KOPT-K1 (cell line): ENCODE data around the gene USP36.

Experiments
- H3K27ac ChIP-seq: fragments of 200-600 bp; sonication (generic); 2 replicates; pipeline ENCODE4 v1.5.1; 2016; ENCODE audit warnings: antibody characterized with exemption, mild to moderate bottlenecking, low read depth, low read length; ENCODE audit not compliant: poor library complexity, severe bottlenecking
- H3K36me3 ChIP-seq: fragments of 200-600 bp; sonication (generic); 2 replicates; pipeline ENCODE4 v1.5.1; 2017; ENCODE audit warnings: antibody characterized with exemption, mild to moderate bottlenecking, low read length, moderate library complexity; ENCODE audit not compliant: insufficient read depth
- H3K9me3 ChIP-seq: fragments of 200-600 bp; sonication (generic); 2 replicates; pipeline ENCODE4 v1.5.1; 2017; ENCODE audit warnings: antibody characterized with exemption, low read length, mild to moderate bottlenecking; ENCODE audit not compliant: insufficient read depth, poor library complexity, severe bottlenecking

The USP36 gene

DNA sequence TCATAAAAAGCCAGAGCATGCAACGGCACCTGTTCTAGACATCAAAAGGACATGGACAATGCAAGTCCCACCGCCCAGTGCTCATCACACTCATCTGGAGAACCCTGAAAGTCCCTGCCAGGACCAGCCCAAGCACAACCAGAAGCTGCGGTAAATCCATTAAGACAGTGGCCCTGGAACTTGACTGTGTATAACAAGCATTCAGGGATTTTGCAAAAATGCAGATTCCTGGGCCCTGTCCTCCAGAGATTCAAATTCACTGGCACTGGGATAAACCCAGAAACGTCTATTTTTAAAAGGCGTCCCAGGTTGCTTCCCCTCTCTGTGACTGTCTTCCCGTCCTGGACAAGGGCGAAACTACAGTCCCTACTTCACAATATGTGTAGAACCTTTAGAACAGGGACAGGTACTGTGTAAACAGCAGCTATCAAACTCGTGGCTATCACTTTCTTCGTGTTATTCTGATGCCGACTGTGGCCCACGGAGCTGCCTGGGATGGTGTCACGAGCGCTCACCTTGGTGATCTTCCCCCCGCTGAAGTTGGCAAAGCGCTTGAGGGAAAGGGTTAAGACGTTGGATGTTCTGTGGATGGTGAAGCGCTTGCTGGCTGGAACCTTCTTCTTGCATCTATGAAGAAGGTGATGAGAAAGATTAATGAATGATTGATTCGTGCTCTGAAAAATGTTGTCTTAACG lies 22.3 kb downstream of the USP36 start:
- Histone ChIP-seq H3K9me3 (no peaks in the 10 kb centered on the region), H3K27ac (peak overlapping the region; percentile 77), H3K36me3 (peaks cover 93% of the 10 kb centered on the region)

DNA sequence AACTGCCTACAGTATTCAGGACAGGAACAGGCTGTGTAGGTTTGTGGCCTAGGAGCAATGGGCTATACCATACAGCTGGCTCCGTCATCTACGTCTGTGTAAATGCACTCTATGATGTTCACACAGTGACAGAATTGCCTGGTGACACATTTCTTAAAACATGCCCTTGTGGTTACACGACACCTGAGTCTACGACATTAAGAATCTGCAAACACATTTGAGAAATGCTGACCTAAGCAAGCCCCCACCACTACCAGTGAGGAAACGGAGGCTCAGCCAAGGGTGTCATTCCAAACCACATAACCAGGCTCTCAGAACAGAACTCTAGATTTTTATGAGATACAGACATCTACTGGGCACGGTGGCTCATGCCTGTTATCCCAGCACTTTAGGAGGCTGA lies 23.5 kb downstream of the USP36 start:
- H3K9me3 ChIP-seq = no peaks in the 10 kb centered on the region
- peak overlapping the region; percentile 77 for H3K27ac ChIP-seq
- H3K36me3 ChIP-seq = peaks cover 94% of the 10 kb centered on the region

DNA sequence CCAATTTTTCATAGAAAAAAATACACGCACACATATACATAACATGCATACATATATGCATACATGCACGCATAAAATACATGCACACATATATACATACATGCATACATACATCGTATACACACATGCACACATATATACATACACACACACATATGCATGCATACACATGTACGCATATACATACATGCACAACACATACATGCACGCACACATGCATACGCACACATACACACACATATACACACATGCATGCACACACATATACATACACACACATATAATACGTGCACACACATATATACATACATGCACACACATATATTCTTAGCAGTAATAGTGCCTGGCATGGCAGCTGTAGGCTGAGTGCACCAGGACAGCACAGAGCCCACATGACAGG lies 24.9 kb downstream of the USP36 start:
- Histone ChIP-seq H3K36me3 (peaks cover 96% of the 10 kb centered on the region), H3K27ac (no peak overlapping the region)

DNA sequence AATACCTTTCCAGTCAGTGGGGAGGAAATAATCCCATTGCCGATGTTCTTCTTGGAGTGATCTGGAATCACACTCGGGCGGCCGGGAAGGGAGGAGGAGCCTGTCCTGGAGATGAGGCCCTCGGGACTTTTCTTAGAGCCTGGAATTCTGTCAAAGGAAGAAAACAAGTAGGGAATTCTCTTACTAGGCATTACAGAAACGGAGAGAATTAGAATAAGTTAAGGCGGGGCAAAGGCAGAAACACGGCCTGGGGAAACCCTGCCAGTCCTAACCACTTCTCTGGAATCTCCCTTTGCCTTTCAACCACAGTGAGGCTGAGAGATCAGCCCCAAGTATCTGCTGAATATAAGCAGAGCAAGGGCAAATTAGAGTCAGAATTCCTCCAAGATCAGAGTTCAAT lies 27.8 kb downstream of the USP36 start:
- H3K36me3 ChIP-seq = peaks cover 100% of the 10 kb centered on the region
- no peaks in the 10 kb centered on the region for H3K9me3 ChIP-seq
- H3K27ac ChIP-seq = no peak overlapping the region

More for the DNA sequence above, 24.9 kb downstream of the USP36 start:
- no peaks in the 10 kb centered on the region for H3K9me3 ChIP-seq

DNA sequence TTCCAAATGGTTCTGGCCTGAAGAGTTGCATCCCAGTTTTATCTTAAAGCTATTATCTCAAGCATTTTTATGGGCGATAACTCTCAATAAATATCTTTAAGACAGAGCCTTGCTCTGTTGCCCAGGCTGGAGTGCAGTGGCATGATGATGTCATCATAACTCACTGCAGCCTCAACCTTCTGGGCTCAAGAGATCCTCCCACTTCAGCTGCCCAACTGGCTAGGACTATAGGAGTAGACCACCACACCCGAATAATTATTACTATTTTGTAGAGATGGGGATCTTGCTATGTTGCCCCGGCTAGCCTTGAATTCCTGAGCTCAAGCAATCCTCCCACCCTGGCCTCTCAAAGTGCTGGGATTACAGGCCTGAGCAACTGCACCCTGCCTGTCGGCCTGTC lies 32.5 kb downstream of the USP36 start:
- Histone ChIP-seq H3K36me3 (peaks cover 100% of the 10 kb centered on the region), H3K9me3 (no peaks in the 10 kb centered on the region), H3K27ac (no peak overlapping the region)

DNA sequence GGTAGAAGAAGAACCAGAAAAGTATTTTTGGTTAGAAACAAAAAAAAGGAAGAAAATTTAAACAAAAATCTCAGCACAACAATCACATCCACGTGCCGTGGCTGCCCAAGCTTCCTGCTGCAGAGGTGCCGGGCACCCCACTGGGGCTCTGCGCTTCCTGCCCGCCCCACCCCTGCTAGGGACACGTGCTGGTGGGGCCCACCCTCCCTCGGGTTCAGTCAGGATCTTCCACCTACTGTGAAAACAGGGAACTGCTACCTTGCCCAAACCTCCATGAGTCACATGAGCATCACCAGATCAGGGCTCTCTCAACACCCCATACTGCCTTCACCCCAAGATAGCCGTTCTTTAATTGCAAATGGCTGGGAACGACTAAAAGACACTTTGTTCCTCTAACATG lies 34.2 kb downstream of the USP36 start:
- Histone ChIP-seq H3K27ac (no peak overlapping the region), H3K36me3 (peaks cover 99% of the 10 kb centered on the region), H3K9me3 (no peaks in the 10 kb centered on the region)

DNA sequence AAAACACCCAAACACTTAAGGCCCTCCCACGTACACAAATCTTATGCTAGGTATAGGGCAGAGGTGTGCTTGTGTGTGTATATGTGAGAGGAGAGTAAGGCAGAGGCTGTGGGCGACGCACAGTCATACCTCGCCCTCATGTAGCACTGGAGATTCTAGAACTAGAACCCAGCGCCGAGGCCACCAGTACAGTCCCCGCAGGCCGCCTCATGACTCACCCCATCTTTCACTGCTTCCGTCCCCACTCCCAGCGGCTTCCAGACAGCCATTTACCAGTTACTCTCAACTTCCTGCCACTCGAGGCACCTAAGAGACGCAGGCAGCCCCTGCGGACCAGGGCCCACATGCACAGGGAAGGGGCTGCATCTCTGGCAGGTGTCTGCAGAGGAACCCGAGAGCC lies 35.3 kb downstream of the USP36 start:
- no peaks in the 10 kb centered on the region for H3K9me3 ChIP-seq
- H3K36me3 ChIP-seq = peaks cover 99% of the 10 kb centered on the region
- no peak overlapping the region for H3K27ac ChIP-seq

DNA sequence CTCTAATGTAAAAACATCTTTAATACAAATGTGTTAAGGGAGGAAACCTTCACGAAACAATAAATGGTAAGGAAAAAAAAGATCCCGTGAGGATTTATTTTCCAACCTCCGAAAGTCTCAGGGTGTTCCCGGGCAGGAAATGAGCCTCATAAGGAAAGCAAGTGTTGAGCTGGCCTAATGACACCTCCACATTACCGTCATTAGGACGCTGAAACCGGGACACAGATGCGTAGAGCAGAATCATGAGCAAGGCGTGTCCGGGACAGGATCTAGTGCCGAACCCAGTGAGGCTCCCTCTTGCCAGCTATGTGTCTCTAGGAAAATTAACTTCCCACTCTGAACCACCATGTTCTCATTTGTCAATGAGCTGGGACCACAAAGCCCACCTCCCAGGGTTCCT lies 35.8 kb downstream of the USP36 start:
- H3K9me3 ChIP-seq = no peaks in the 10 kb centered on the region
- H3K36me3 ChIP-seq = peaks cover 99% of the 10 kb centered on the region
- no peak overlapping the region for H3K27ac ChIP-seq

DNA sequence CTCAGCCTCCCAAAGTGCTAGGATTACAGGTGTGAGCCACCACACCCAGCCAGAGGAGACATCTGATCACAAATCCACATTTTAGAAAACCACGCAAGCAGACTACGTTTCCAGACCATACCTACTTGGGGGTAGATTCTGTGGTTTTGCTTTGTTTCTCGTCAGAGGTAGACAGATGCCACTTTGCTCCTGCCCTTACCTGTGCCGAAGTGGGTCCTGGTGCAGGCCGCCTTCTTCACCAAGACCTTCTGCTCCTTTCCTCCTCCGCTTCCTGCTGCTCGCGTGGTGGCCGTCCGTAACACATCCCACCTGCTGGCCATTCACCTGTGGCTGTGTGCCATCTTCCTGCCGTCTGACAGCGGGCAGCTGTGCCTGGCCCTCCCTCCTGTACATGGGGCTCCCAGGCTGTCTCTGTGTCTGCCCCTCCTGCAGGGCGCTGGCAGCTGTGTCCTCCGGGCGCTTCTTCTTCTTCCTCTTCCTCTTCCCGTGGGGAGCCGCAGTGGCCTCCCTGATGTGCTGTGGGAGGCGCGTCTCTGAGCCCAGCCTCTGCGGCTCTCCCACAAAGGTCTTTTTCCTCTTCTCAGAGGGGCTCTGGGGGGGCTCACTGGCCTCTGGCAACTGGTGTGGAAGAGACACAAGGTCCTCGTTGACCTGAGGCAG lies 37.3 kb downstream of the USP36 start:
- Histone ChIP-seq H3K27ac (no peak overlapping the region), H3K9me3 (no peaks in the 10 kb centered on the region), H3K36me3 (peaks cover 99% of the 10 kb centered on the region)

DNA sequence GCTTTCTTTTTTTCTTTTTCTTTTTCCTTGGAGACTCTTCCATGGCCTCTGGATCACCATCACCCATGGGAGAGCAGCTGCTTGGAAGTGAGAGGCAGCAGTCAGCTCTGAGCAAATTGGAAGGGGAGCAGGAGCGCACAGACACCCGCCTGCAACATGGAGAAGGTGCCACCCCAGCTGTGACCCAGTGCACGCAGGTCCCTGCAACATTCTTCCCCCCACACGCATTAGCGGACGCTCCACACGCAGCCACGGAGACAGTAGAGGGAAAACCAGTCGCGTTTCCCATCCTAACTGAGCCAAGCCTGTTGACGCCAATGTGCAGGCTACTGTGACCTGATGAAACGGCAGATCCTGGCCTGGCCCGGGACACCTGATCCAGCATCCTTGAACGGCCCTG lies 38.2 kb downstream of the USP36 start:
- Histone ChIP-seq H3K9me3 (no peaks in the 10 kb centered on the region), H3K27ac (no peak overlapping the region), H3K36me3 (peaks cover 99% of the 10 kb centered on the region)

DNA sequence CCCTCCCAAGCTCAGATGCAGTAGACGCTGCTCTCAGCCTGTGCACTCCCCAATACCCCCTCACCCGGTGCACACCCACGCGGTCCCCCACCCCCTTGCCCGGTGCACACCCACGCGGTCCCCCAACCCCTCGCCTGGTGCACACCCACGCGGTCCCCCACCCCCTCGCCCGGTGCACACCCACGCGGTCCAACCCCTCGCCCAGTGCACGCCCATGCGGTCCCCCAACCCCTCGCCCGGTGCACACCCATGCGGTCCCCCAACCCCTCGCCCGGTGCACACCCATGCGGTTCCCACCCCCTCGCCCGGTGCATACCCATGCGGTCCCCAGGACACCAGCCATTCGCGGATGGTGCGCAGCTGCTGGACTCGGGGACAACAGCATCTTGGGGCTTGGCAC lies 38.6 kb downstream of the USP36 start:
- Histone ChIP-seq H3K9me3 (no peaks in the 10 kb centered on the region), H3K36me3 (peaks cover 99% of the 10 kb centered on the region), H3K27ac (no peak overlapping the region)

DNA sequence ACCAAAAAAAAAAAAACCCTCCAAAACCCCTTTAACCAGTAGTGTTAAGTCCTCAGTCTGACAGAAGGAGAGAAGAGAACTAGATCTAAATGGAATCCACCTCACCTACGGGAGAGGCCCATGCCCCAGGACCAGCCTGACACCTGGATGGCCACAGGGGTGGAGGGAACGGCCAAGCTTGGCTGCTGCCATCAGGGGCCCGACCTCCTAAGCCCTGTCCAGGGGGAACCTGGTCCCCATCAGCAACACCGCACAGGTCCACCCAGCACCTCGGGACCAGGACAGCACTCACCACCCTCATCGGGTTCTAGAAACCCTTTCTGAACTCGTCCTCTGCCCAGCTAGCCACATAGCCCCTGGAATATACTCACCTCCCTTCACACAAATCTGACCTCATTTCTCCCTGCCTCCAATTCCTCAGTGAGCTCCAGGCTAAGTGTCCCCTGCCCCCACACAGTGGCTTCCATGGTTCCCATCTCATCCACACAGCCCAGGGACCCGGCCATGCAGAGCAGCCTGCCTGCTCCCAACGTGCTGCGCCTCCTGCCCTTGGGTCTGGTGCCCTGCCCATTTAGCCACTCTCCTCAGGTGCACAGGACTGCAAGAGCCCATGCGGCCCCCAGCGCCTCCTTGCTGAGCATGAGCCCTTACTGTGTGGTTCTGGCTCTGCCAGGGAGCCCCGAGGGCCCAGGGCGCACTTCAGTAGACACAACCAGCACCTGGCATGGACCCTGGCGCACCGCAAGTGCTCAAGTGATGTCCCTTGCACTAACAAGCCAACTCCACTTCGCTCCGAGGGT lies 40.3 kb downstream of the USP36 start:
- no peaks in the 10 kb centered on the region for H3K9me3 ChIP-seq
- no peak overlapping the region for H3K27ac ChIP-seq
- H3K36me3 ChIP-seq = peaks cover 99% of the 10 kb centered on the region

DNA sequence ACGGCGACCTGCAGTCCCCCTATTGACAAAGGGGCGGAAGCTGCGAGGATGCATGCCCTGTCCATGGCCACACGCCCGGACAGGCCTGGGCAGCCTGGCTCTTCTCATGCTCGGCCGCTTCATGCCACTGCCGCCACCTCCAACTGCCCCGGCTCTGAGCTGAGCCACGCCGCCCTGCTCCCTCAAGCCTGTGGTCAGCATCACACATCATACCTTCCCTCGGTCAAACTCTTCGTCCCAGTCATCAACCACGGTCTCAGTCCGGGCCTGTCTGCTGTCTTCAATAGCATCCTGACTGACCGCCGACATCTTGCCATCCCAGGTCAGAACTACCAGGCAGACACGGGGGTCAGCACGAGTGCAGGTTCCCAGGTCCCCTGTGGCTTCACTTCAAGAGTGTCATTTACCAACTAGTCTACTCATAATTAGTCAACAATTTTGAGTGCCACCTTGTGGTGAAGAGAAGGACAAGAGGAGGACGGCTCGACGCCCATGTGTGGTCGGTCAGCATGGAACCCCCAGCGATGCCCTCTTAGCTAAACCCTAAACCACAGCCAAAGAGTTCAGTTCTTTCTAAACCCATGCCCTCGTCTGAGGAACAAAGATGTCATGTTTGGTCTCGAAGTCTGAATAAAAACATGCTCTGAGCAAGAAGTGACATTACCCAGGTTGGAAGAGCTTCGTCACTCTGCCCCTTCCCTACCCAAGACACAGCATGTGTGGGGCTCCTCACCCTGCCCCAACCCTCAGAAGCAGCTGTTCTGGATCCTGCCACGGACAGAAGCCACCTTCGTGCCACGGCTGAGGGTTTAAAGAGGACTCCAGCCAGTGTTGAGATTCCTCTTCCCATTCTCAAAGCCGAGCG lies 41.7 kb downstream of the USP36 start:
- no peaks in the 10 kb centered on the region for H3K9me3 ChIP-seq
- peaks cover 99% of the 10 kb centered on the region for H3K36me3 ChIP-seq
- H3K27ac ChIP-seq = no peak overlapping the region

DNA sequence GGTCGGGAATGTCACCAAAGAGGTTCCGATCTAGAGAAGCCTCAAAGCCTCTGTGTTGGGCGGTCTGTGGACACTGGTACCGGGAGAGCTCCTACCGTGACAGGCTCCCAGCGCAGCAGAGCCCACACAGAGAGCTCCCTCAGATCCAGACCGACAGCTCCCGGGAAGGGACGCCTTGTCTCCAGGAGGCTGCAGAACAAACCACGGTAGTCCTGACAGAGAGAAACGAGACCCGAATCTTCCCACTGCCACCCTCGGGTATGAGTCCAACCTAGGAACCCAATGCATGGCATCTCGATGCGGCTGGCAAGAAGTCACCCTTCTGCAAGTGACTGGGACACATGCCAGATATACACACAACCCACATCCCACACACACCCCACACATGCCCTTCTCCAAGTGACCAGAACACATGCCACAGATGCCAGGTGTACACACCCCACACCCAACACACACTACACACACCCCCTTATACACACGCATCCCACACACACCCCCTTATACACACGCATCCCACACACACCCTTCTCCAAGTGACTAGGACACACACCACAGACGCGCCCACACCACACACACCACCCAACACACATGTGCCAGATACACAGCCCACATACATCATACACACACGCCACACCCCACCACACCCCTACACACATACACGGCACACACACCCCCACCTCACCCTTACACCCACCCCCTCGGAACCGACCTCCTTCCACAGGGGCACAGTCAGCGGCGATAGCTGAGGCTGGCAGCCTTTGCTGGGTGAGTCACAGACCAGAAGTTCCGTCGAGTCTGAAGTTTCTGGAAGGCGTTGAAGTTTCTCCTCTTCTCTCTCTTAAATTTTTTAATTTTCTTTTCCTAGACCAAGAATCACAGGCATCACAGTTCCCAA lies 42.7 kb downstream of the USP36 start:
- no peak overlapping the region for H3K27ac ChIP-seq
- peaks cover 99% of the 10 kb centered on the region for H3K36me3 ChIP-seq
- no peaks in the 10 kb centered on the region for H3K9me3 ChIP-seq
